Stimulated activated CD4-positive, alpha-beta T cell treated with anti-CD3 and anti-CD28 coated beads, Interleukin-15, amount 100 ng/mL, for 1 hour (primary cell): ENCODE data around the gene RNASE8.

Source experiments
- DNase-seq, 2 donors: peaks; one replicate each; pipeline ENCODE4 v3.0.0-alpha.2; 2020; ENCODE audit warnings: low read depth in 1 of 2, low spot score in 1 of 2

RNASE8 gene

DNA sequence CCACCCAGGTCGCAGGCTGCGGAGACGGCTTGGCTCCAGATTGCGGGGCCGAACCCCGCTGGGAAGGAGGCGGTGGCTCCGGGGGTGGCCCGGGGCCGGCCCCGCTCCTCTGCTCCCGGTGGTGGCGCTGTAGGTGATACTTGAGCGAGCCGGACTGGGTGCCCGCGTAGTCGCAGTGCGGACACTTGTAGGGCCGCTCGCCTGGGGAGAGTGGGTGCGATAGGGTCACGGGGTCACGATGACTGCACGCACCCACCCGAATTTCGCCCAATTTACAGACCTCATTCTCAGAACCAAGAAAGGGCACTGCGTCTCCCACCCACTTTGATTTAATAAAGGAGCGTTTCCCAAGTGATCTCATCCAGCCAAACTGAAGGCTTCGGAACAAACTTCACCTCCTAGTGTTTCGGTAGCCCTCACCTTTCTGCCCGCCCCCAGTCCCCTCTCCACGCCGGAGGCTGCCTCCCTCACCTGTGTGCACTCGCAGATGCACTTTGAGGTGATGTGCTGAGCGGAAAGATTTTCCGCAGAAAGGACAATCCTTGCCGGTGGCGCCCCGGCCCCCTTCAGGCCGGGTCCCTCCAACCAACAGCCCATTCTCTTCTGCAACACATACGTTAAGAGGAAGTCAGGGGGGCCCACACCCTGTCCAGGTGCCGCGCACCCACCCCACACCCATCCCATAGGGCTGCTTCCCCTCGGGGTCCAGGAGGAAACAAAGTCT is 33.5 kb downstream of the RNASE8 start:
- no peak for DNase-seq

DNA sequence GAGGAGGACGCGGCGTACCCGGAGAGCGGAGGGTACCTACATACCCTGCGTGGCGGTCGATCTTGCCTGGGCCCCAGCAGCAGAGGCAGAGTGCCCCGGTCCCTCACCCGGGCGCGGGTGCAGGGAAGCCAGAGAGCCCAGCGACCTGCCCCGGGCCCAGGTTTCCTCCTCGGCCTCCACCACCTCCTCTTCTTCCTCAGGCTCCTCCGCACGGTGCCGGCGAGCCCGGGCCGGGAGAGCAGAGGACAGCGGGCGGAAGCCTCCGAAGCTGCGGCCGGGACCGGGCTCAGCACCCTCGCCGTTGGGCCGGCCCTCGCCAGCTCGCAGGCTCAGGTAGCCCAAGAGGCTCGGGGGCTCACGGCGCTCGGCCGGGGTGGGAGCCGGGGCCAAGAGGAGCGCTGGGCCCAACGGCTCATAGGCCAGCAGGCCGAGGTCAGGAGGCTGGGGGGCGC is 34.2 kb downstream of the RNASE8 start:
- DNase-seq: no peak

DNA sequence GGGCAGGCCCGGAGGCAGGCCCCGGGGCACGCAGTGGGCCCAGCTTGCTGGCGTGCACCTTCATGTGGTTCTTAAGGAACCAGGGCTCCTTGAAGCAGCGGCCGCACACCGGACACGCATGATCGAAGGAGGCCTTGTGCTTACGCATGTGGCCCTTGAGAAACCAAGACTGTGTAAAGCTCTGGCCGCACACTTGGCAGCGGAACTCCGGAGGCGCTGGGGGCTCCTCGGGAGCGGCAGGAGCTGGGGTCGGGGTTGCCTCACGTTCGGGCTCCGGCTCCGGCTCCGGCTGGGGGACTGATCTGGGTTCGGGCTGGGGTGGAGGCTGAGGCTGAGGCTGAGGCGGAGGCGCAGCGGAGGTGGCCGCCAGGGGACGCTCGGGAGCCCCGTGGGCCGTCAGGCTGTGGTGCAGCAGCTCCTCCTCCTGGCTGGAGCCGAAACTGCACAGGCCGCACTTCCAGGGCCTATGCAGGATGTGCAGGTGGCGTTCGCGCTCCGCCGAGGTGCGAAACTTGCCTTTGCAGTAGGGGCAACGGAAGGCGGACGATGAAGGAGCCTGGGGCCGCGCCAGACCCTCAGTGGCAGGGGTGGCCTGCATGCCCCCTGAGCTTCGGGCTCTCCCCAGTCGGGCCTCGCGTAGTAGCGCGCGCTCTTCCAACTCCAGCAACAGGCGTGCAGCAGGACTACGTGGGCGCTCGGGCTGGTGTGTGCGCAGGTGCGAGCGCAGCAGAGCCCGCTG is 34.8 kb downstream of the RNASE8 start:
- DNase-seq: peak; percentile 86 to 94

DNA sequence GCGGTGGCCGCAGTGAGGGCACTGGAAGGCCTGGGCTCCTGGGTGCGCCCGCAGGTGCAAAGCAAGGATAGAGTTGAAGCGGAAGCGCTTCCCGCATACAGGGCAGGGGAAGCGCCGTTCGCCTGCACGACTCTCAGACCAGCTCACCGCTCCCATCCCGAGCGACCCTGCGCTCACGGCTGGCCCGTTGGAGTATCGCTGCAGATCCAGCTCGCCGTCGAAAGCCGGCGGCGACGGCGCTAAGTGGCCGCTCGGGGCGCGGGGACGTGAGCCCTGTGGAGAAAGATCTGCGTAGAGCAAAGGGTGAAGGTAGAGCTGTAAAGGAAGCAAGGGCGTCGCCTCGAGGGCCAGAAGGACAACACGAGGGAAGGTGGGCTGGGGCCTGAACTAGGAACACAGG is 35.4 kb downstream of the RNASE8 start:
- DNase-seq: no peak

DNA sequence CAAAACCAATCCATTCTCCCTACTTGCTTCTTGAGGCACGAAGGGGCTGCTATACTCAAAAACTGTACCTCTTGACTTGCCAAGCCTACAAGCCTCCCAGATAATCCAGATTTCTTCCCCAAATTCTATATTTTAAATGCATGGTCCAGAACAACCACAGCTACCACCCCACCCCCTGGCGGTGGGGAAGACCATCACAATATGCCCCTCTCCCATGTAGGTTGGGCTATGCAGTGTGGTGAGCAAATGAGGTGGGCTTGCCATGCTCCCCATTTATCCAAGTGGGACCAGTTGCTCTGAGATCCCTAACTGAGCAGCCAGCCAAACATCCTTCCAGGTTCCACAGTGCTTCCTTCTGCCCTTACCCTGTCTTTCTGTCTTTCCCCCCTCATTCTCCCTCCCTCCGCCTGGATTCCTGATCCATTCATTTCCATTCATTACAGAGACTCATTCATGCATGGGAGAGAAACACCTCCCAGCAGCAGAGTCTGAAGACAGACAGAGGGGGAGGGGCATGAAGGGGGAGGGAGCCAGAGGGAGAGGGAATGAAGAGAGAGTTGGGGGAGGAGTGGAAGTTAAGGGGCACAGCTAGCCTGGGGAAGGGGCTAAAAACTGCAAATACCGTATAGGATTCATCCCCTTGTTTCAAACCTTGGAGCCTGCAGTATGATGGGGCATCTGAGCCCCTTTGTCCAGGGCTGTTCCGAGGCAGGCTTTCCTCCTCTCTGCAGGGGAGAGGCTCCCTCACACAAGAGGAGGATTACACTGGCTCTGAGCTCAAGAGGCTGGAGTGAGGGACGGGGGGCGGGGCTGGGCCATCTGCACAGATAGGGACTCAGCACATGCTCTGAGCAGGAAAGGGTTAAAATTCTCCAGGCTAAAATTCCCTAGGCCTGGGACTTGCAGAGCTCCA is 36.4 kb downstream of the RNASE8 start:
- no peak for DNase-seq

DNA sequence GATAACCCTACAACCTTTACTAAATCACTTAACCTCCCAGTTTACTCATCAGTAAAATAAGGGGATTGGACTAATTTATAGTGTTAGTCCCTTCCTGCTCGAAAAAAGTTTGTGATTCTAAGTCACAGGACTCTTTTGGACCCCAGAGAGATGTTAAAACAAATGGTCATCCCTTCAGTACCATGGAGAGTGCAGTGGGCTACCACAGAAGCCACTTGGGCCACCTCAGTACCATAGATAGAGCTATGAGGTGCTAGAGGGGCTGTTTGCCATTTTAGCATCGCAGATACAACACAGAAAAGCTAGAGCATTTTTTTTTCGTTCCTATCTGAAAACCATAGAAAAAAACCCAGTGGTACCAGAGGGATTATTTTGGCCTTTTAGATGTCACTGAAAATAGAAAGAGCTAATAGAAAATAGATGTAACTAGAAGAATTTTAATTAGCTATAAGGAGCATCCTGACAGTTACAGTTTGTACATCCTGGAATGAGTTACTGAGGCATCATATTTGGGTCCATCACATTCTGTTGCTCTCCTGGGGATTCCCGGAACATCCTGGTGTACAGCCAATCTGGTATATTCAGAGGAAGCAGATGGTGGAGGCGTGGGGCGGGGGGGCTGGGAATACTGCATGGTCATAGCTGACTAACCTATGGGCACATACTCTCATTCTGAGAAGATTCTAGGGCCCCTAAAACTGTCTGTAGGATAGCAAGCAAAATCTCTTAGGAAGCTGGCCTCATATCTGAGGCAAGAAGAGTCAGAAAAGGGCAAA is 38.0 kb downstream of the RNASE8 start:
- no peak for DNase-seq

DNA sequence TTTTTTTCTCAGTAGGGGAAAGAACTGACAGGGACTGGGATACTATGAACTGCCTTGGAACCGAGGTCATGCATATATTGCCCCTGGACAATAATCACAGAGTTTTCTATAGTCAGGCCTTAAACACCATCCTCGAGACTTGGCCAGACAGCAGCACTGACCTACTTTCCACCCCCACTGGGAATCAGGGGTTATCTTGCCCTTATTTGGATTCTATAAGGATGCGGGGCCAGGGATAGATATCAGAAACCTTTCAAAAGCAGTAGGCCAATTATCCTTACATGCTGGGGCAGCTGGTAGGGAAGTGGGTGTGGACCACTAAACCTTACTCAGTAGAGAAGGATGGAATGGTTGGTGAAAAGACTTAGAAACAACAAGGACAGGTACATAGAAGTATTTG is 38.8 kb downstream of the RNASE8 start:
- DNase-seq: no peak

DNA sequence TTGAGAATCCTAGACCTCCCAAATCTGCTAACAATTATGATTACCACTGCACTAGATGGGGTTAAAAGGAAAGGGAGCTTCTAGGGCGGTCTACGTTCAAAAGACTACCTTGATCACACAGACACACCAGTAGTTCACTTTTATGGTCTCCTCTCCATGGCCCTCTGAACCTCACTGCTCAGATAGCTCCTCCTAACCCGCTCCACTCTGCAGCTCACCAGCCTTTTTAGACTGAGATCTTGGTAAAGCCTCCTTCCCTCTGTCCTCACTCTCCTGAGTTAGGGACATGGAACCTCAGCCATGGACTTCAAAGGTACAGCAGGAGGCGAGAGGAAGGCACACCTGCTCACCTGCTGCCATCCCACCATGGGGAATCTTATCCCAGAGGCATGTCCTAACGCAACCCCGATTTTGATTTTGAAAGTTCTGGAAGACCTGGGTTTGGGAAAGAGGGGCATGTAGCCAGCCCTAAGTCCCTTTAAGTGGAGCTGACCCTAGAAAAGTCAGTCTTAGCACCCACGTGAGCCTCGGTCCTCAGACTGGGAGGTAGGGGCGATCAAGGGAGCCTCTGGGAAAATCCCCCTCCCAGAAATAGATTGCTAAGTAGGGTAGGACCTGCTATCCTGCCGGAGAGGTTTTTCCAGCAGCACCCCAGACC is 39.5 kb downstream of the RNASE8 start:
- DNase-seq: no peak

DNA sequence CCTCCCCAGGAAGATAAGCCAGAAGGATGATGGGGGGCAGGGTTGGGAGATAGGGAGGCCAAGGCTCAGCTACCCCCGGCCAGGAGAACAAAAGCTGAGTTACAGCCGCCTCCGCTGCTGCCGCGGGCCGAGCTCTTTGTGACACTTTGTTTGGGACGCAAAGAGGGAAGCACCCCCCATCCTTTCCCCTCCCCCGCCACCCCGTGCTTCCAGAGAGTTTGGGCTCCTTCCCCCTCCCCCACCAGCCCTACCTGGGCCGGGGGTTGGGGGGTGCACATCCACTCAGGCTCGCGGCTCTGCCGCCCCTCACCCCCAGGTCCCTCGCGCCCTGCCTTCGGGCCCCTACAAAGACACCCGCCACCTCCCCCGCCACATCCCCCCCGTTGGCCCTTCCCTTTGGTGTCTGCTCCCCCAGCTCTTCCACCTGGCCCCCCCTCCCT is 40.0 kb downstream of the RNASE8 start:
- DNase-seq: no peak

DNA sequence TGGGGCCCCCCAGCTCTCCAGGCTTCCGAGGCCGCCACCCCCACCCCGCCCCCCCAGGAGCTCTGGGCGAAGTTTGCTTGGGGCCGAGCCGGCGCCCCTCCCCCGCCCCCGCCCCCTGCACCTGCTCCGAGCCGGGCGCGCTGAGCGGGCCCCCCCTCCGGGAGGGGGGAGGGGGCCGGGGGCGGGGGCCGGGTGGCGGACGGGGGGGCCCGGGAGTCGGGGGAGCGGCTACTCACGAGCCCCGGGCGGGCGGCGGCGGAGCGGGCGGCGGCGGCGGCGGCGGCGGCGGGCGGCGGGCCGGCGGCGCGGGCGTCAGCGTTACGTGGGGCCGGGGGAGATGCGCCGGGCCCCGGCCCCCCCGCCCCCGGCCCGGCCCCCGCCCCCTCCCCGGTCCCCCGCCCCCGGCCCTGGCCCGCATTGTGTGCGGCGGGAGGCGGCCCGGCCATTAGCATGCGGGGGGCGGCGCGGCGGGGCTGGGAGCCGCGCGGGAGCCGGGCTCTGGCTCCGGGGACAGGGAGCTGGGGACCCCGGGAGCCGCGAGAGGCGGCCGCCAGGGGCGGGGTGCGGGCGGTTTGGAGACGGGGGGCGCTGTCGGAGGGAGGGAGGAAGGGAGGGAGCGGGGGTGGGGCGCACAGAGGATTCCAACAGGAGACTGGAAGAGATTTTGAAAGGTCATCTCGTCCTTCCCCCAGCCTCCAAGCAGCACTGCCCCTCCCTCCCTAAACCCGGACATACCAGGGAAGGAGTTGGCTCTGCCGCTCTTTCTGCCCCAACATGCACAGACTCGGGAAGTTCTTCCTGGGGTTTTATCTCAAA is 40.7 kb downstream of the RNASE8 start, which contains the start of gene ZNF219:
ZNF219 (minus strand) TSS at position 580 of the 816 bp plus-strand sequence. CDS start 5,064 bp downstream, outside the sequence.
- peak in 1 of 2 donors; percentile 14 for DNase-seq

DNA sequence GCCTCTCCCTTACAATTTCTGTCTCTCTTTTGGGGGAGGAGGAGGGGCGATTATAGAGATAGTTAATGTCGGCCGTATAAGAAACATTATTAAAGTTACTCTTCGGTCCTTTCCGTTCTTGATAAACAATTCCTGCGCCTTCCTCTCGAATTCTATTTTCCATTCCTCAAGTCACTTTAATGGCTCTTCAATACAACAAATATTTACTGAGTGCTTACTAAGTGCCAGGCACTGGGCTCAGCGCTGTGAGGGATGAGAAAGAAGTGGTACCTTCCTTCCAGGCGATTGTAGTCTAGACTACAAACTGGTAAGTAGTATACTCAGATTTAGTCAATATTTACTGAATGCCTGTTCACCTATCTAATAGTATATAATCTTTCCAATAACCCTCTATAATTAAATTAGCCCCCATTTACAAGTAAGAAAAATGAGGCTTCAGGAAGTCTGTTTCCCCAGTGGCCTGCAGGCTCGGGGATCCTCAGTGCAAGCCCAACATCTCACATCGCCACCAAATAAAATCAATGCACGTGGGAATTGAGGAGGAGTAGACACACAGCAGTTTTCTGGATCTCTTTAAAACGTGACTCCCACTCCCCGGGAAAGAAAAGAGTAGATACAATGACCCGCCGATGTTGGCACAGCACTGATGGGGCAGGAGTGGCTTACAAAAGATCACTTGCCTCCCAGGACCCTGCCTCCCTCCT is 41.4 kb downstream of the RNASE8 start:
- no peak for DNase-seq

DNA sequence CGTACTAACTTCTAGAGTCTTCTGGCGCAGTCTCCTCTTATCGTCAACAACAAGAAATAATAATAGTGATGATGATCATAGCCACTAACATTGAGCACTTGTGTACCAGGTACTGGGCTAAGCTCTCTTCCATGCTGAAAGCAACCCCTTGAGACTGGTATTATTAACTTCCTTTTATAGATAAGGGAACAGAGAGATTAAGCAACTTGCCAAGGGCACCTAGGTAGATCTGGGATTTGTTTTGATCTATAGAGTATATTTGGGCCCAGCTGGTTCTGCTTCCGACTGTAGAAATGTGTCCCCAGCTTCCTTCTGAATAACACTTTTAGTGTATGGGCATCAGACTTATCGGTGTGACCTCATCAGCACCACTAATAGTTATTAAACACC is 42.0 kb downstream of the RNASE8 start:
- no peak for DNase-seq

DNA sequence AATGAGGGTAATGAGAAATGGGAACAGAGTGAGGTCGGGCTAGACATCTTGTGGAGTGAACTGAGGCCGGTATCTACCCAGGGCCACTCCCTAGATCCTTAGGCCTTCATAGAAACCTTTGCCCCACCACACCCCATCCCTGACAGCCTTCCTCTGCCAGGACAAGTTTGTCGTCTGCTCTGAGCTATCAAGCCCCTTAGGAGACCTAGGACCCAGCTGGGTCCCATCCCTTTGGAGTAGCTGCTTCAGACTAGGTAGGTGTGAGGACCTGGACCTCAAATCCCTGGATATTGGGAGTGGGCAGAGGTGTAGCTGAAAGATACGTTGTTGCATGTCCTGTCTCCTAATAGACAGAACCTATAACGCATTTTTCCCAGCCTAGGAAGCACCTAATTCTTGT is 43.3 kb downstream of the RNASE8 start, which contains the start of gene TMEM253:
TMEM253 (plus strand) TSS at position 136 of the 400 bp plus-strand sequence. CDS start 278 bp downstream, outside the sequence.
- DNase-seq: no peak

DNA sequence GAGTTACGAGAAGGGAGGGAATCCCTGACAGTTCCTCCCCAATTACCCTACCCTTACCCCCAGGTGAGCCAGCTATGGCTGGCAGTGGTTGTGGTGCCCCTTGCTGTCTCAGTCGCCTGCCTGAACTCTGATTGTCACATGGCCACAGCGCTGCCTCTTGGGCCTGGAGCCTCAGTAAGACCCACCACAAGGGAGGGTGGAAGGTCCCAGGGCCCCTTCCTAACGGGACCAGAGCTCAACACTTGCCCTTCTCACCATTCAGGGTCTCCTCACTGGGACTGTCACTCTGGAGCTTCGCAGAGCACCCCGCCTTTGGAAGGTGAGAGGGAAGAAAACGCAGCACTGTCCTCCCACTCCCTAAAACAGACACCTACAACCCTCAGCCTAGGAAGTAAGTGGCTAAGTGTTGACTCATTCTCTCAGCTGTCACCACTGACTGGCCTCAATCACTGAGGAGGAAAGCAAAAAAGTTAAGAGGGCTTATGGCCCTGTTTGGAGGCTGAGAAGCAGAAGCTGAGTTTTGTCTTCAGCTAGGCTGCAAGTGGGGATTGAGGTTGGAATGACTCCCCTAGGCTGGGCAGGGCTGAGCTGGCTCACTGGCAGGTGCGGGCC is 44.3 kb downstream of the RNASE8 start:
- no peak for DNase-seq

DNA sequence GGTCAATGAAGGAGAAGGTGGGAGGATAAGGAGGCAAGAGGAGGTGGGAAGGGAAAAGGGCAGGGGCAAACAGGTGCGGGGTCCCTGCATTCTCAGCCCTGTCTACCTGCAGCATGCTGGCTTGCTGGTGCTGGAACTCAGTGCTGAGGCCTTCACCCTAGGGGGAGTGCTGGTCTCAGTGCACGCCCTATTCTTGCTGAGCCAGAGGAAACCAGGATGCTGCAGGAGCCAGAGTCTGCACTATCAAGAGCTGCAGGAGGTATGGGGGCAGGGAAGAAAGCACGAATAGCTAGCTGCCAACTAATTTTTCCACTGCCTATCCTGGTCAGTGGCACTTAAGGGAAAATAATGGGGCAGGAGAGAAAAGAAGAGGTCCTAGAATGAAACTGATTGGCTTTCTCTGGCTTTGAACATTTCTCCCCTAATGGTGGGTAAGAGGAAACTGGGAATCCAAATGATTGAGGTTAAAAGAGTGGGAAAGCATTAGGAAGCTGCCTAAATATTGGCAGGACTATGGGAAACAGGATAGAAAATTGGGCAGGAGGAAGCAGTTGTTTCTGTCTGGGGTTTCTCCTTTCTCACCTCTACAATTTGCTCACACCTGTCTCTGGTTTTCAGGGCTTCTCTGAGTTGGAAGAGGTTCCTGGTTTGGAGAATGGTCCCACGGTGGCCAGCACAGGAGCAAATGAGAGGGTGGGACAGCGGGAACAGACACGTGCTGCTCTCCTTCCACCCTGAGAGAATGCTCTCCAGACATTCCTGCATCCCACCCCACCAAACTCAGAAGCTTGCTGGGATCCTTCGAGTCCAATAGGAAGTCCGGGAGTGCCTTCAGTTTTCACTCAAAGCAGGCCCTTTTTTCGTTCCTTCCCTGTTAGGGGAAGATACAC is 45.1 kb downstream of the RNASE8 start:
- DNase-seq: no peak

DNA sequence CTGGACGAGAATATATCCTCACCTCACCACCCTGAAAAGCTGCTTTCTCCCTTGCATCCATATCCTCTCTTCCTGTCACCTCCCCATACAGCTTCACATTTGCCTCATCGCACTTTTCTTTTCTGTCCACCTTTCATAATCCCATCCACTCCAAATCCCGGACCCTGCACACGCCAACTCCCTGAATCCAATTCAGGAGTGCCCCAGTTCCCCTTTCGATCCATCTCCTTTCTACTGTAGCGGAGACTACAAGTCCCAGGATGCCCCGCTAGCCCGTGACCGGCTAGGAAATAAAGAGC is 45.7 kb downstream of the RNASE8 start:
- no peak for DNase-seq

DNA sequence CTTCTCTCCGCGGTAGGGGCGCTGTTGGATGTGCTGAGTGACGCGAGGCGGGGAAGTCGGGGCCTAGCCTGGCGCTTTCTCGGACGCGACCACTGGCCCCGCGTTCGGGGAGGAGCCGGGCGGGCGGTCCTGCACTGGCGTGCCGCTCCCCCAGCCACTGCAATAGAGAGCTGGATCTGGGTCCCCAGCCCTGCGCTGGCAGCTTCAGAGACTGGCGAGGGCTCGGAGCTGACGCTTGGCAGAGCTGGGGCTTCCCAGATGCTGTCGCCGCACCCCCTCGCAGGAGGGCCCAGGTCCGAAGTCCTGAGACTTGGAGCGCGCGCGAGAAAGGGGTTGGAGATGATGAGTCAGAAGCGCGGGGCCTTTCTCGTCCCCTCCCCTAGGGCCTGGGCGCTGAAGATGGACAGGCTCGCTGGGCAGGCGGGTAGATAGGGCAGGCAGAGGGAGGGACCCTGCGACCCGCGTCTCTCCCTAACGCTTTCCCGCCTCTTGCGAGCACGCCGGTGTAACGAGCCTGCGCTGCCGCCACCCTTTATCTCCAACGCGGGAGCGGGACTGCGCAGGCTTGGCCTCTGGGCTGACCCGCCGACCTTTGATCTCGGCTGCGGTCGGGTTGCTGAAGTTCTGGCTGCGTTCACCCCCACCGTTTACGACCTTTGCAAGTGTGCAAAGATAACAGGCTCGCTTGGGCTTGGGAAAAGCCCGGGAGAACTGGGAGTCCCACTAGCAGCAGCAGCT is 46.3 kb downstream of the RNASE8 start:
- peak; percentile 85 to 86 for DNase-seq
